GM12865 (cell line): ENCODE data around the gene SLC30A1.
"Not testable (repeated sequence)": the region's sequence is repeated elsewhere in the genome, so short reads cannot be mapped to it uniquely, and the experiment has no call there.

ENCODE experiments used
- DNase-seq: peaks from one replicate; pipeline ENCODE4 v3.0.0; 2010; ENCODE audit warnings: low read depth
- H3K4me3 ChIP-seq: 2 replicates; pipeline ENCODE4 v1.5.1; 2011; ENCODE audit warnings: mild to moderate bottlenecking, low read depth, low read length, control low read depth
- TF ChIP-seq, protein P1 (sequence below): IDR thresholded peaks from 2 replicates; pipeline ENCODE4 v1.5.1; 2011; ENCODE audit warnings: low read length, control low read depth, low read depth, inconsistent platforms; ENCODE audit not compliant: insufficient read depth; ENCODE audit errors: missing control alignments

SLC30A1 gene

DNA sequence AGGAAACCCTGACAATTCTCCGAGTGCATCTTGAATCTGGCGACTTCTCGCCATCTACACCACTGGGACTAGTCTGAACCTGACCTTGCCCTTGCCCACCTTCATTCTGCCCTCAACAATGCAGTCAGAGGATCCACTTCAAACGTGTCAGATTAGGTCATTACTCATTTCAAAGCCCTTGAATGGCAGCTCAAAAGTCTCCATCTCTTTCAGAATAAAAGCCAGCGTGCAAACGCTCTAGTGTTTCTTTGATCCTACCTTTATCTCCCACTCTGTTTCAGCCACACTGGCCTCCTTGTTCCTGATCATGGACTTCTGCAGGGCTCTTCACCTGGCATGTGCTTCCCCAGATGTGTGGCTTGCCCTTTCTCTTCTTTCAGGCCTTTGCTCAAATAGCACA lies 31.3 kb downstream of the SLC30A1 start:
- no peak for DNase-seq
- TF ChIP-seq, protein P1, sequence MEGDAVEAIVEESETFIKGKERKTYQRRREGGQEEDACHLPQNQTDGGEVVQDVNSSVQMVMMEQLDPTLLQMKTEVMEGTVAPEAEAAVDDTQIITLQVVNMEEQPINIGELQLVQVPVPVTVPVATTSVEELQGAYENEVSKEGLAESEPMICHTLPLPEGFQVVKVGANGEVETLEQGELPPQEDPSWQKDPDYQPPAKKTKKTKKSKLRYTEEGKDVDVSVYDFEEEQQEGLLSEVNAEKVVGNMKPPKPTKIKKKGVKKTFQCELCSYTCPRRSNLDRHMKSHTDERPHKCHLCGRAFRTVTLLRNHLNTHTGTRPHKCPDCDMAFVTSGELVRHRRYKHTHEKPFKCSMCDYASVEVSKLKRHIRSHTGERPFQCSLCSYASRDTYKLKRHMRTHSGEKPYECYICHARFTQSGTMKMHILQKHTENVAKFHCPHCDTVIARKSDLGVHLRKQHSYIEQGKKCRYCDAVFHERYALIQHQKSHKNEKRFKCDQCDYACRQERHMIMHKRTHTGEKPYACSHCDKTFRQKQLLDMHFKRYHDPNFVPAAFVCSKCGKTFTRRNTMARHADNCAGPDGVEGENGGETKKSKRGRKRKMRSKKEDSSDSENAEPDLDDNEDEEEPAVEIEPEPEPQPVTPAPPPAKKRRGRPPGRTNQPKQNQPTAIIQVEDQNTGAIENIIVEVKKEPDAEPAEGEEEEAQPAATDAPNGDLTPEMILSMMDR, result no peak
- H3K4me3 ChIP-seq, result no peak overlapping the region

DNA sequence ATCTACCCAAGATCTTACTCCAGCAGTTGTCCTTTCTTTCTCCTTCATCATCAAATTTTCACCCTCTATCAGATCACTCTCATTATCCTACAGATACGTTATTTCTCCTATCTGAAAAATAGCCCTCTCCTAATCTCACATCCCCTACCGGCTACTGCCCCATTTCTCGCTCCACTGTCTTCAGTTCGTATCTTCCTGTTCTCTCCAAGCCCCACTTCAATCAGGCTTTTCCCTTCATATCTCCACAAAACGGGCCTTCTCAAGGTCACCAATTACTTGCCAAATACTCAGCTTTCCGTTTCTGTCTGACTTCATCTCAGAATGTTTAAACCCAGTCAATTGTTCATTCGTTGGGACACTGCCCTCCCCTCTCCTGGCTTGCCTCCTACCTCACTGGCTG lies 32.4 kb downstream of the SLC30A1 start:
- DNase-seq, result no peak
- TF ChIP-seq, protein P1, result no peak
- no peak overlapping the region for H3K4me3 ChIP-seq

DNA sequence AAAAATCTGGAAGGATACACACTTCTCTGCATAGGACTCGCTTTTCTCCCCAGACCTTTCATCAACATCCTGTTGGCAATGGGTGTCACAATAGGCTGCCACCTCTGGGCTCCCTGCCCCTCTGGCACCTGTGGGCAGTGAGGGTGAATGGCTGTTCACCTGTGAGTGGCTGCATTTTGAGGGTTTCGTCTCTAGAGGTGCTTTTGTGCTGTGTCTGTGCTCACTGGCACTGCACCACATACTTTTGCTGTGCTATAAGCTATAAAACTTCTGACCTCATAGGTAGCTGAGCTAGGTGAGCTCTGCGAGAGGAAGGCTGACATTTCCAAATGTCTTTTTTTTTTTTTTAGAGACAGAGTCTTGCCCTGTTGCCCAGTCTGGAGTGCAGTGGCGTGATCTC lies 35.9 kb downstream of the SLC30A1 start:
- TF ChIP-seq, protein P1, result no peak
- DNase-seq, result no peak
- no peak overlapping the region for H3K4me3 ChIP-seq

DNA sequence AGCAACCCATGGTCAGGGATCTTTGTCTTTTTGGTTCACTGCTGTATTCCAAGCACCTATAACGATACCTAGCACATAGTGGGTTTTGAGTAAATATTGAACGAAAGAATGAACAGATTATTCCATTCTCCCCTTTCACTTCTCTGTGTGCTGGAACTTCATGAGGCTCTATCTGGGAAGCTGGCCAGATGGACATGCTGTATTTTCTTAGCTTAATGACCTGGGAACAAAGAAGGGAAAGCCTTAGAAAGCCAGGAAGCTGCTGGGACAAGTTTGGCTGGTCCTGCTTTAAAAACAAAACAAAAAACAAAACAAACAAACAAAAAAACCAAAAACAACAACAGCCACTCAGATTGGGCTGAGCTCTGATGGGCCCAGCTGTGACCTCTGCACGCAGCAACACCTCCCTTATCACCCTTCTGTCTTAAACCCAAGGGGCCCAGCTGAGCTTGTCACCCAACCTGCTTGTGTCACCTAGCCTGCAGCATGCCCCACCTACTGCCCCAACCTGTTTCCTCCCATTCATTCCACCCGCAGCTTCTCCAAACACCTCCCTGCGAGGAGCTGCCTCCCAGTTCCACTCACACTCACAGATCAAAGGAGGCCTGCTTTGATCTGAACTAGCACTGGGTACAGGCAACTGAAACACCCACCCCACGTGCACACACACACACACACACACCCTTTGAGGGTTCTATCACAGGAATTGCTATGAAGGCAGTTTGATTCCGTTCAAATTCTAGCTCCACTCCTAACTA lies 37.1 kb downstream of the SLC30A1 start:
- DNase-seq, result no peak
- H3K4me3 ChIP-seq, result no peak overlapping the region
- TF ChIP-seq, protein P1, result no peak

DNA sequence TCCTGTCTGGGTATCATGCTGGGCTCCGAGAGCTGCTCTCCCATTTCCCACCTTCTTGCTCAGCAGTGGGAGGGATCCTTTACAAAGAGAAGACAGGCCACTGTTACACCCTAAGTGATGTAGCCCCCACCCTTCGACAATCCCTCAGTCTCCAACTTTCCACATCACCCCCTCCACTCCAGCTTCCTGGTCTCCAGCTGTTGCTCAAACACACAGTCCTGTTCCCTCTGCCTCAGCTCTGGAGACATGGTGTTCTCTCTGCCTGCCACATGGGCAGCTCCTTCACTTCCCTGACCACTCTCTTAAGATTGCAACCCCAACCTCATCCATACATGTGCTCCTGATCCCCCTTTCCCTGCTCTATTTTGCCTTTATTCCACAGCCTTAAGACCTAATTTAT lies 37.7 kb downstream of the SLC30A1 start:
- DNase-seq, result no peak
- H3K4me3 ChIP-seq, result no peak overlapping the region
- TF ChIP-seq, protein P1, result no peak

DNA sequence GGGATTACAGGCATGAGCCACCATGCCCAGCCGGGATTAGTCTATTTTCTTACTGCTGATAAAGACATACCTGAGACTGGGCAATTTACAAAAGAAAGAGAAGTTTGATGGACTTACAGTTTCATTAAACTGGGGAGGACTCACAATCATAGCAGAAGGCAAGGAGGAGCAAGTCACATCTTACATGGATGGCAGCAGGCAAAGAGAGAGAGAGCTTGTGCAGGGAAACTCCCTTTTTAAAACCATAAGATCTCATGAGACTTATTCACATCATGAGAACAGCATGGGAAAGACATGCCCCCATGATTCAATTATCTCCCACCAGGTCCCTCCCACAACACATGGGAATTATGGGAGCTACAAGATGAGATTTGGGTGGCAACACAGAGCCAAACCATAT lies 38.1 kb downstream of the SLC30A1 start:
- DNase-seq, H3K4me3 ChIP-seq: not testable (repeated sequence)

DNA sequence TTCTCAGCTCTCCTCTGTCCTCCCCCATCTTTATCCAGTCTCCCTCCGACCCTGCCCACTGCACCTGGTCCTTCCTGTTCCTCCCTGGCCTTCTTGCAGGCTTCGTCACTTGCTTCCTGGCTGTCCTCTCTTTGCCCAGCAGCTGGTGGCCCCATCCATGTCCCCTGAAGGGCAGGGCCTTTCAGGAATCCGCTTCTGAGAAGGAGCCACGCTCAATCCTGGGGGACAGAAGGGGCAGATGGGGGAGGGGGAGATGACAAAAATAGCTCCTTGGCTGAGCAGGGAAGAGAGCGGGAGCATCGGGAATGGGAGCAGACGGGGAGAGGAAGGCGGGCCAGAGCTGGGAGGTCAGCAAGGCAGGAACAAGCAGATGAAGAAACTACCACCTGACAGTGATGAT lies 40.7 kb downstream of the SLC30A1 start:
- no peak for DNase-seq
- TF ChIP-seq, protein P1, result no peak
- H3K4me3 ChIP-seq, result no peak overlapping the region

DNA sequence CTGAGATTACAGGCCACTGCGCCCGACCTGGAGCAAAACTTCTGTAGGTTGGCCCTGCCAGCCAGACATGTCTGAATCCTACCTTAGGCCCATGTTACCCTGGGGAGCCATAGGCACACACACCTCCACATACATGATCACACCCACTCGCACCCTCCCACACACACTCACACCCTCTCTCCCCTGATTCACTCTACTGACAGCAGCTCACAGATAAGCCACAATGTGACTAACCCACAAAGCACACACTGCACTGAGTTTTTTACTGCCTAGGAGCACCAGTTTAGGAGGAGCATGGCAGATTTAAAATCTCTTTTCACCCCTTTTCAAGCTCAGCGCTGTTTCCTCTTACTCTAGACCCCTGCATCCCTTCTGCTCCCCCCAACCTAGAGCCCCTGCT lies 41.7 kb downstream of the SLC30A1 start:
- no peak for DNase-seq
- TF ChIP-seq, protein P1, result no peak
- H3K4me3 ChIP-seq, result no peak overlapping the region
